Measurements from ENCODE around the gene VSTM5.

DNA sequence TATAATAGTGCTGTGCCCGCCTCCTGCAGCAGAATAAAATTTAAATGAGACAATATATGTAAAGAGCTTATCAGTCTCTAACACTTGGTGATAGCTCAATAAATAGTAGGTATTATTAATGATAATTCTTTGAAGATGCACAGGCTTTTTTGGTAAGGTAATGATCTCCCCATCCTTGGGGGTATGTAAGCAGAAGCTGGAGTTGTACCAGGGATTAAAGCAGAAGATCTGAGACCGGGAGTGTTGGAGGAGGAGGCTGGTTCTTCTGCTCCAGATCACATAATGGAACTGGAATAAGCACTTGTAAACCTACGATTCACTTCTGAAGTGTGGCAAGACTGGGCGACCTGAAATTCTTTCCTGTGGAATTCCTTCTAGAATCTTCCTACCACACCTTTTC lies 8.4 kb downstream of the VSTM5 start:
- TF ChIP-seq, protein P1, sequence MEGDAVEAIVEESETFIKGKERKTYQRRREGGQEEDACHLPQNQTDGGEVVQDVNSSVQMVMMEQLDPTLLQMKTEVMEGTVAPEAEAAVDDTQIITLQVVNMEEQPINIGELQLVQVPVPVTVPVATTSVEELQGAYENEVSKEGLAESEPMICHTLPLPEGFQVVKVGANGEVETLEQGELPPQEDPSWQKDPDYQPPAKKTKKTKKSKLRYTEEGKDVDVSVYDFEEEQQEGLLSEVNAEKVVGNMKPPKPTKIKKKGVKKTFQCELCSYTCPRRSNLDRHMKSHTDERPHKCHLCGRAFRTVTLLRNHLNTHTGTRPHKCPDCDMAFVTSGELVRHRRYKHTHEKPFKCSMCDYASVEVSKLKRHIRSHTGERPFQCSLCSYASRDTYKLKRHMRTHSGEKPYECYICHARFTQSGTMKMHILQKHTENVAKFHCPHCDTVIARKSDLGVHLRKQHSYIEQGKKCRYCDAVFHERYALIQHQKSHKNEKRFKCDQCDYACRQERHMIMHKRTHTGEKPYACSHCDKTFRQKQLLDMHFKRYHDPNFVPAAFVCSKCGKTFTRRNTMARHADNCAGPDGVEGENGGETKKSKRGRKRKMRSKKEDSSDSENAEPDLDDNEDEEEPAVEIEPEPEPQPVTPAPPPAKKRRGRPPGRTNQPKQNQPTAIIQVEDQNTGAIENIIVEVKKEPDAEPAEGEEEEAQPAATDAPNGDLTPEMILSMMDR (IDR thresholded peaks at IDR 0.05) = no peak
- no peak for TF ChIP-seq POLR2A (IDR thresholded peaks at IDR 0.05)
- no peak for TF ChIP-seq POLR2AphosphoS5 (IDR thresholded peaks at IDR 0.05; ENCODE audit: insufficient read depth in 1 of 2, low read depth in 1 of 2)

Data from vagina (tissue), 2 donors.